ENCODE results near the gene PPP6R2.

DNA sequence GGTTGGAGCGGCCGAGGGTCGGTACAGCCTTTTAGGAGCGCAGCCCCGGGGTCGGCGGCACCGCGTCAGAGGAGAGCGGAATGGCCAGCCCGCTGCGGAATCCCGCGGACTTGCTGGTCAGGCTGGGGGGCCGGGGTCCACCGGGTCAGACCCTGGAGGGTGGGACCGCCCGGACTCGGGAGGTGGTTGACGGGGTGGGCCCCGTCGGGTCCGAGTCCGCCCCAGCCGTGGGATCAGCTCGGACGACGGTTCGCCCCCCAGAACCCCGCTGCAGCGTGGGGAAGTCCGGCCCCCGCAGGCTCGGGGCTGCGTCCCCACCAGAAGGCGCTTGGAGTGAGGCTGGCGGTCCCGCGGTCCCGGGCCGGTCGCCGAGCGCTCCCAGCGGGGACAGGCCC lies 137.9 kb downstream of the PPP6R2 start:
- no peak for TF ChIP-seq EZH2phosphoT487 (IDR thresholded peaks at IDR 0.05; ENCODE audit: borderline replicate concordance, low read length)
- TF ChIP-seq, protein P1, sequence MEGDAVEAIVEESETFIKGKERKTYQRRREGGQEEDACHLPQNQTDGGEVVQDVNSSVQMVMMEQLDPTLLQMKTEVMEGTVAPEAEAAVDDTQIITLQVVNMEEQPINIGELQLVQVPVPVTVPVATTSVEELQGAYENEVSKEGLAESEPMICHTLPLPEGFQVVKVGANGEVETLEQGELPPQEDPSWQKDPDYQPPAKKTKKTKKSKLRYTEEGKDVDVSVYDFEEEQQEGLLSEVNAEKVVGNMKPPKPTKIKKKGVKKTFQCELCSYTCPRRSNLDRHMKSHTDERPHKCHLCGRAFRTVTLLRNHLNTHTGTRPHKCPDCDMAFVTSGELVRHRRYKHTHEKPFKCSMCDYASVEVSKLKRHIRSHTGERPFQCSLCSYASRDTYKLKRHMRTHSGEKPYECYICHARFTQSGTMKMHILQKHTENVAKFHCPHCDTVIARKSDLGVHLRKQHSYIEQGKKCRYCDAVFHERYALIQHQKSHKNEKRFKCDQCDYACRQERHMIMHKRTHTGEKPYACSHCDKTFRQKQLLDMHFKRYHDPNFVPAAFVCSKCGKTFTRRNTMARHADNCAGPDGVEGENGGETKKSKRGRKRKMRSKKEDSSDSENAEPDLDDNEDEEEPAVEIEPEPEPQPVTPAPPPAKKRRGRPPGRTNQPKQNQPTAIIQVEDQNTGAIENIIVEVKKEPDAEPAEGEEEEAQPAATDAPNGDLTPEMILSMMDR (IDR thresholded peaks at IDR 0.05; ENCODE audit: low read depth, low read length, poor library complexity, severe bottlenecking), result no peak

Measured in DOHH2 (cell line).